Right lobe of liver (tissue), 6 donors: ENCODE data around the gene KBTBD13. TPM values are rescaled to one million over a fixed set of nuclear protein-coding genes. Genes with fewer than 3 reads are reported as not detected.

Experiments
- ATAC-seq, 4 donors: fragments of 200-7000 bp; cut with Tn5 transposase; one replicate each; pipeline ENCODE4 v1.9.1; 2020; ENCODE audit warnings: mild to moderate bottlenecking in 4 of 4, moderate library complexity in 4 of 4
- DNase-seq, 3 donors: peaks; one replicate each; pipeline ENCODE4 v3.0.0-alpha.2; 2020
- H3K27ac ChIP-seq, 3 donors: fragments of 200-600 bp; one replicate each; pipeline ENCODE4 v1.8.0; 2022
- H3K27me3 ChIP-seq, 2 donors: fragments of 200-600 bp; one replicate each; pipeline ENCODE4 v1.8.0; 2022
- H3K36me3 ChIP-seq, 4 donors: fragments of 200-600 bp; sonication (generic) in 1 of 4; one replicate each; pipeline versions ENCODE4 v1.5.1 to v1.8.0; 2017 to 2022; ENCODE audit warnings: control low read depth in 1 of 4
- H3K4me1 ChIP-seq, 4 donors: fragments of 200-600 bp; sonication (generic) in 1 of 4; one replicate each; pipeline versions ENCODE4 v1.5.1 to v1.8.0; 2017 to 2022; ENCODE audit warnings: control low read depth in 1 of 4
- H3K4me3 ChIP-seq, 3 donors: fragments of 200-600 bp; one replicate each; pipeline ENCODE4 v1.8.0; 2022
- H3K9me3 ChIP-seq, 4 donors: fragments of 200-600 bp; sonication (generic) in 1 of 4; one replicate each; pipeline versions ENCODE4 v1.5.1 to v1.8.0; 2017 to 2022; ENCODE audit warnings: control low read depth in 1 of 4
- CTCF ChIP-seq, 4 donors: fragments of 200-600 bp in 3 of 4; fragments of 450-650 bp in 1 of 4; IDR thresholded peaks; one replicate each; pipeline versions ENCODE4 v1.5.1 to v1.8.0; 2016 to 2022; ENCODE audit warnings: antibody characterized with exemption in 4 of 4, mild to moderate bottlenecking in 2 of 4
- POLR2A ChIP-seq: fragments of 450-650 bp; IDR thresholded peaks from one replicate; pipeline ENCODE4 v1.6.1; 2017; ENCODE audit warnings: antibody characterized with exemption, mild to moderate bottlenecking
- WGBS: methylation state at CpG from one replicate; pipeline ENCODE4 v1.1.6; 2018; ENCODE audit warnings: low coverage, low lambda C conversion rate; ENCODE audit not compliant: insufficient coverage; ENCODE audit errors: missing lambda C conversion rate; 5-methylcytosine and 5-hydroxymethylcytosine counted together
- intact Hi-C, 2 donors: fragments of 100-400 bp; cut with DNase I; formaldehyde crosslinking; loops; one replicate each; pipeline versions ENCODE4 v1.11.2 to v1.14.1; 2022
- total RNA-seq, 6 experiments: library from RNA; depleted of rRNA in 2 of 6; stranded (reverse); fragments of >200 nt in 2 of 6; fragmentation: NEBNext Ultra II Directional in 3 of 6; extraction: Animal tissue kit (Norgen Biotek cat#: 25700) in 3 of 6; gene quantifications; one replicate each; pipeline versions ENCODE4 v1.1.0 to v1.2.4, GENCODE V29; 2016 to 2023
- donor health status: DM: no; HTN: yes; CAD: no.
- donor health status: DM: no; HTN: no; CAD: no.
- donor health status: DM: no; HTN: no; CAD: no.
- donor health status: DM: no; HTN: yes; CAD: no.
- donor health status: DM: no; HTN: yes; CAD: no.

KBTBD13 gene
- total RNA-seq, 6 experiments from 2014 or later, result not detected

GRCh38 chr15:65083262-65083701, 6.7 kb downstream of the KBTBD13 start:
- DNase-seq, result no peak
- intact Hi-C loops, result no loop called here
- Histone ChIP-seq H3K4me1 (peaks cover 0 to 48% (median 5%) of the 10 kb centered on the region in 4 donors), H3K27ac (no peak overlapping the region), H3K27me3 (no peaks in the 10 kb centered on the region), H3K9me3 (no peaks in the 10 kb centered on the region), H3K4me3 (no peak overlapping the region), H3K36me3 (no peaks in the 10 kb centered on the region)
- ATAC-seq, result no peak
- TF ChIP-seq CTCF (IDR thresholded peaks at IDR 0.05) (peak in 1 of 4 donors; percentile 5), POLR2A (no peak)
- 79% methylated on average over 4 of the region's 7 CpGs for WGBS

GRCh38 chr15:65084500-65085206, 8.1 kb downstream of the KBTBD13 start:
- peak overlapping the region in 2 of 3 donors; percentile 7 to 99 for H3K27ac ChIP-seq
- peaks cover 0 to 59% (median 13%) of the 10 kb centered on the region in 4 donors for H3K4me1 ChIP-seq
- no peak overlapping the region for H3K4me3 ChIP-seq
- no peaks in the 10 kb centered on the region for H3K9me3 ChIP-seq
- H3K36me3 ChIP-seq, result no peaks in the 10 kb centered on the region
- DNase-seq (peak in 2 of 3 donors; percentile 64 to 80), ATAC-seq (peak; percentile 14 to 59 (median 27))
- TF ChIP-seq POLR2A (no peak), CTCF (IDR thresholded peaks at IDR 0.05) (no peak)
- 55% methylated on average over 4 of the region's 7 CpGs for WGBS
- intact Hi-C loops, result no loop called here
- H3K27me3 ChIP-seq, result no peaks in the 10 kb centered on the region

DNA sequence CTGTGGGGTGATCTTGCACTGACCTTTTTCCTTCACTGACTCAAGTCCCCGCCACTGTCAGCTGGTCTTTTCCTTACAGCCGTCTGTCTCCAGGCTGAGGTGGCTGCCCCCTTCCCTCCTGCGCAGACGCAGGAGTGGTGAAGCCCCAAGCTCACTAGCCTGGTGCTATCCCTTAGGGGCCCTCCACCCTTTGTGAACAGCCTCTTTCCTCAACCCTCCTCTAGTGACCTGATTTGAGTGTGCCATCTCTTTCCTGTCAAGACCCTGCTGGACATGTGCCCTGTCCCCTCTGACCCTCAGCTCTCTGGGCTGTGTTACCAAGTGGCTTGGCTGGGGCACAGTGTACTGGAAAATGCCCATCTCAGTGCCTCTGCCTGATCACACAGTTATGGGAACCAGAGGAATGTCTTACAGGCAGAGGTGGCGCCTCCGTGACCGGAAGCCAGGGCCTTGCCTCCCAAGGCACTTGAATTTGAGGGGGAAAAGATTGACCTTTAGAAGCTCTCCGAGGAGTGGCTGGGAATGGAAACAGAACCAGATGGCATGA, 8.7 kb downstream of the KBTBD13 start:
- Histone ChIP-seq H3K4me3 (no peak overlapping the region), H3K27ac (peak overlapping the region in 1 of 3 donors; percentile 99), H3K36me3 (no peaks in the 10 kb centered on the region), H3K9me3 (no peaks in the 10 kb centered on the region), H3K27me3 (no peaks in the 10 kb centered on the region), H3K4me1 (peaks cover 0 to 65% (median 16%) of the 10 kb centered on the region in 4 donors)
- 76% methylated on average over 5 of the region's 8 CpGs for WGBS
- intact Hi-C loops, result no loop called here
- TF ChIP-seq POLR2A, result no peak
- TF ChIP-seq CTCF (IDR thresholded peaks at IDR 0.05), result no peak
- ATAC-seq (no peak), DNase-seq (no peak)

DNA sequence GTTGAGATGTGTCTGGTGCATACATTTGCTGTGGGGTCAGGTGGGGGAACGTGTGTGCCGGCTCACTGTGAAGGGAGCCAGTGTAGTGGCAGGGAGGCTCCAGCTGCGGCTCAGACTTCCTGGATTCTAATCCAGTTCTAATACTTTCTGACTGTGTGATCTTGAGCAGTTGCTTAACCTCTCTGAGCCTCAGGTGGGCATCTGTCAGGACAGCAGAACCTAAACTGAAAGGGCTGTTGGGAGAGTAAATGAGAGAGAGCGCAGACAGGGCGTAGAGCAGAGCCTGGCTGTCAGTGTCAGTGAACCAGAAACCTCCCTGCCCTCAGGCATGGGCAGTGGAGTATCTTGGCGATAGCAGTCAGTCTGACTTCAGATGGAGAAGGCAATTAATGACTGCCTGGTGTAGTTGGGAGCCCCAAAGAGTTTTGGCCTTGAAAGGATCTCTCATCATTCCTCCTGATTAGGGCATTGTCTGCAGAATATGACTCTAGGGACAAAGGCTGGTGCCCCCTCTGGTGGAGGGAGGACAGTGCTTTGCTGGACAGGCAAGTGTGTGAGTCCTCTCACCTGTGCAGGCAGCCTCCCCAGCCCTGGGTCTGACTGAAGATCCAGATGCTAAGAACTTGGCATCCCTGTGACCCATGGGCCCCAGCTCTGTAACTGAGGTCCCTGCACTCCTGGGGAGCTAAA, 9.6 kb downstream of the KBTBD13 start:
- Histone ChIP-seq H3K36me3 (no peaks in the 10 kb centered on the region), H3K27me3 (no peaks in the 10 kb centered on the region), H3K4me3 (no peak overlapping the region), H3K4me1 (peaks cover 0 to 68% (median 16%) of the 10 kb centered on the region in 4 donors), H3K9me3 (no peaks in the 10 kb centered on the region), H3K27ac (peak overlapping the region in 1 of 3 donors; percentile 99)
- intact Hi-C loops, result no loop called here
- 94% methylated on average over 2 of the region's 6 CpGs for WGBS
- no peak for DNase-seq
- TF ChIP-seq CTCF (IDR thresholded peaks at IDR 0.05) (peak; percentile 28 to 55 (median 35)), POLR2A (no peak)
- peak in 1 of 4 donors; percentile 5 for ATAC-seq
